Breast epithelium (tissue), 4 donors: Measurements from ENCODE around the gene IL22RA2. TPM values are rescaled to one million over a fixed set of nuclear protein-coding genes. Genes with fewer than 3 reads are reported as not detected.

Source experiments
- DNase-seq, 2 donors: peaks; one replicate each; pipeline ENCODE4 v3.0.0-alpha.2; 2019; ENCODE audit warnings: low spot score in 2 of 2
- H3K27ac ChIP-seq, 2 donors: fragments of 200-600 bp; sonication (generic) in 1 of 2; one replicate each; pipeline ENCODE4 v1.5.1; 2016 to 2019; ENCODE audit warnings: mild to moderate bottlenecking in 1 of 2
- H3K27me3 ChIP-seq, 2 donors: fragments of 200-600 bp; sonication (generic) in 1 of 2; one replicate each; pipeline versions ENCODE4 v1.5.1 to v1.6.0; 2017 to 2019; ENCODE audit warnings: control low read depth in 1 of 2, mild to moderate bottlenecking in 1 of 2
- H3K36me3 ChIP-seq: fragments of 200-600 bp; one replicate; pipeline ENCODE4 v1.5.1; 2019
- H3K4me1 ChIP-seq, 2 donors: fragments of 200-600 bp; sonication (generic); one replicate each; pipeline ENCODE4 v1.5.1; 2016 to 2019; ENCODE audit warnings: control low read depth in 1 of 2
- H3K4me3 ChIP-seq, 3 donors: fragments of 200-600 bp; sonication (generic); 1 replicate in 2 of 3; 2 replicates in 1 of 3; pipeline ENCODE4 v1.5.1; 2016 to 2019; ENCODE audit warnings: mild to moderate bottlenecking in 3 of 3, moderate library complexity in 2 of 3
- H3K9me3 ChIP-seq, 2 donors: fragments of 200-600 bp; sonication (generic) in 1 of 2; one replicate each; pipeline ENCODE4 v1.5.1; 2016 to 2019; ENCODE audit warnings: control low read depth in 1 of 2
- POLR2A ChIP-seq: fragments of 450-650 bp; IDR thresholded peaks from one replicate; pipeline ENCODE4 v1.6.1; 2016; ENCODE audit warnings: antibody characterized with exemption, mild to moderate bottlenecking, moderate library complexity
- POLR2AphosphoS5 ChIP-seq, 3 donors: sonication (generic); formaldehyde crosslinking; IDR thresholded peaks; one replicate each; pipeline ENCODE4 v1.6.1; 2017; ENCODE audit warnings: antibody characterized with exemption in 3 of 3
- intact Hi-C: fragments of 100-400 bp; cut with DNase I; formaldehyde crosslinking; loops from one replicate; pipeline ENCODE4 v1.15.1; 2023; ENCODE audit warnings: low total_unique reads
- total RNA-seq, 3 donors: library from RNA; depleted of rRNA; stranded (reverse); fragments of >200 nt; gene quantifications; one replicate each; pipeline ENCODE4 v1.1.0, GENCODE V29; 2016
- TF ChIP-seq, protein P1 (sequence below), 3 donors: fragments of 450-650 bp; IDR thresholded peaks; one replicate each; pipeline ENCODE4 v1.5.1; 2016 to 2017; ENCODE audit warnings: antibody characterized with exemption in 3 of 3, mild to moderate bottlenecking in 3 of 3, moderate library complexity in 3 of 3

The IL22RA2 gene
- total RNA-seq, 3 donors from 2014 or later = 0.15 TPM; not detected in 2

DNA sequence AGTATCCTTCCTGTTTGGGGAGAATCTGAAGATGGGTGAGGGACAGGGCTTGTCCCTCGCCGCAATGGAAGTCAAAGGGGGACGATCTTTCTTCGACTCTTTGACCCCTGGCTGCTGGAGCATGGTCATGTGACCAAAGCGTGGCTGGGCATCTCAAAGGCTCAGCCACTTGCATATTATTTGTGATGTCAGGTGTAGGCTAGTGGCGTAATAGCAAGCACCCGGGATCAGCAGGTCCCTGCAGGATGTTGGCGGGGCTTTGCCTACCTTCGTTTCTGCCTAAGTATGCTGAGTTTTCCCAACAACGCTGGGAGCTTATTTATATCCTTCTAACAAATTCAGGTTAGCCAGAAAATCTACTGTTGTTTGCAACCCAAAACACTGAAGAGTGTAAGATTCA lies 78.4 kb downstream of the IL22RA2 start:
- no peaks in the 10 kb centered on the region for H3K9me3 ChIP-seq
- H3K27ac ChIP-seq = peak overlapping the region in 1 of 2 donors; percentile 8
- no peaks in the 10 kb centered on the region for H3K4me1 ChIP-seq
- no peak overlapping the region for H3K4me3 ChIP-seq
- H3K27me3 ChIP-seq = no peaks in the 10 kb centered on the region
- no peaks in the 10 kb centered on the region for H3K36me3 ChIP-seq
- intact Hi-C loops = no loop called here
- DNase-seq = no peak
- TF ChIP-seq POLR2A (no peak), POLR2AphosphoS5 (IDR thresholded peaks at IDR 0.05) (no peak)
- TF ChIP-seq, protein P1, sequence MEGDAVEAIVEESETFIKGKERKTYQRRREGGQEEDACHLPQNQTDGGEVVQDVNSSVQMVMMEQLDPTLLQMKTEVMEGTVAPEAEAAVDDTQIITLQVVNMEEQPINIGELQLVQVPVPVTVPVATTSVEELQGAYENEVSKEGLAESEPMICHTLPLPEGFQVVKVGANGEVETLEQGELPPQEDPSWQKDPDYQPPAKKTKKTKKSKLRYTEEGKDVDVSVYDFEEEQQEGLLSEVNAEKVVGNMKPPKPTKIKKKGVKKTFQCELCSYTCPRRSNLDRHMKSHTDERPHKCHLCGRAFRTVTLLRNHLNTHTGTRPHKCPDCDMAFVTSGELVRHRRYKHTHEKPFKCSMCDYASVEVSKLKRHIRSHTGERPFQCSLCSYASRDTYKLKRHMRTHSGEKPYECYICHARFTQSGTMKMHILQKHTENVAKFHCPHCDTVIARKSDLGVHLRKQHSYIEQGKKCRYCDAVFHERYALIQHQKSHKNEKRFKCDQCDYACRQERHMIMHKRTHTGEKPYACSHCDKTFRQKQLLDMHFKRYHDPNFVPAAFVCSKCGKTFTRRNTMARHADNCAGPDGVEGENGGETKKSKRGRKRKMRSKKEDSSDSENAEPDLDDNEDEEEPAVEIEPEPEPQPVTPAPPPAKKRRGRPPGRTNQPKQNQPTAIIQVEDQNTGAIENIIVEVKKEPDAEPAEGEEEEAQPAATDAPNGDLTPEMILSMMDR (IDR thresholded peaks at IDR 0.05) = no peak

DNA sequence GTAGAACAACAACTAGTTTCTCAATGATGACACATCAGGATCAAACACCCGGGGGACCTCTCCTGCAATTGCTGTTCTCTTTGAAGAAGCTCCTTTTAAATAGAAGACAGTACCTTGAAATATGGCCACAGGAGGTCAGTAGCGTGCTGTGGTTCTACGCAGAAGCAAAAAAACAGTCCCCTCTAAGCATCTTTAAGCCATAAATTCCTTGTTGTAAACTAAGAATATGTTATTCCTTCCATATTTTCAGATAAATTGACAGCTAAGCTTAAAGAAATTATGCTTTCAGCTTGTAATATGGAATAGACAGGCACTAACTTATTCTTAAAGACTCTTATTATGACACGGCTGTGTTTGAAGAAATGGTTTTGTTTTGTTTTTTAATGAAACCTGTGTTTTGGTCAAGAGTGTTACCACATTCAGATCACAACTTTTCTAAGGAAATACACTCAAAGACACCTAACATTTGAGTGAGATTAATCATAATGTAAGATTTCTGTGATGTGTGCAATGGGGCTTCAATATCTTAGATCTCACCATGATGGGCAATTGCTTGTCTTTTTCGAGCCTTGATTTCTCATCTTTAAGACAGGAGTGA lies 78.9 kb downstream of the IL22RA2 start:
- intact Hi-C loops = no loop called here
- TF ChIP-seq, protein P1 (IDR thresholded peaks at IDR 0.05) = peak; percentile 58 to 84 (median 78)
- no peak for TF ChIP-seq POLR2AphosphoS5 (IDR thresholded peaks at IDR 0.05)
- no peak for DNase-seq

More for the DNA sequence above, 78.9 kb downstream of the IL22RA2 start:
- Histone ChIP-seq H3K27me3 (no peaks in the 10 kb centered on the region), H3K4me1 (no peaks in the 10 kb centered on the region), H3K4me3 (no peak overlapping the region), H3K36me3 (no peaks in the 10 kb centered on the region), H3K27ac (peak overlapping the region in 1 of 2 donors; percentile 8), H3K9me3 (no peaks in the 10 kb centered on the region)

Other genes with a start within 250 kb of the IL22RA2 start
- gene IL20RA, start 128.7 kb downstream of the IL22RA2 start, total RNA-seq = 10 to 100 TPM in 2 of 3 donors, 1 to 10 TPM in 1; 1.6 to 69.8 (median 49.2) TPM
- 100 to 1,000 TPM; 126 to 207 (median 144) TPM for gene IFNGR1, start 45.7 kb upstream of the IL22RA2 start, total RNA-seq